ENCODE measurements around the gene CCDC112.
"Not testable (repeated sequence)": the region's sequence is repeated elsewhere in the genome, so short reads cannot be mapped to it uniquely, and the experiment has no call there.

GRCh38 chr5:115328617-115329274, 32.3 kb upstream of the CCDC112 start:
- not testable (repeated sequence) for TF ChIP-seq ZNF749 (CRISPR knock-in tag; IDR thresholded peaks at IDR 0.05; ENCODE audit: borderline replicate concordance); NPAS2 (CRISPR knock-in tag; IDR thresholded peaks at IDR 0.05; ENCODE audit: borderline replicate concordance); MYC (CRISPR knock-in tag; IDR thresholded peaks at IDR 0.05; ENCODE audit: borderline replicate concordance); CHD2 (IDR thresholded peaks at IDR 0.05; ENCODE audit: low read depth, low read length); NFIB (CRISPR knock-in tag; IDR thresholded peaks at IDR 0.05; ENCODE audit: borderline replicate concordance); CTCF (CRISPR knock-in tag; IDR thresholded peaks at IDR 0.05); ETV6 (CRISPR knock-in tag; conservative IDR thresholded peaks at IDR 0.05); TAF1 (CRISPR knock-in tag; IDR thresholded peaks at IDR 0.05); ZNF280D (CRISPR knock-in tag; IDR thresholded peaks at IDR 0.05)
